ENCODE results near the gene BCKDK.
"Not testable (repeated sequence)": the region's sequence is repeated elsewhere in the genome, so short reads cannot be mapped to it uniquely, and the experiment has no call there.

The BCKDK gene

DNA sequence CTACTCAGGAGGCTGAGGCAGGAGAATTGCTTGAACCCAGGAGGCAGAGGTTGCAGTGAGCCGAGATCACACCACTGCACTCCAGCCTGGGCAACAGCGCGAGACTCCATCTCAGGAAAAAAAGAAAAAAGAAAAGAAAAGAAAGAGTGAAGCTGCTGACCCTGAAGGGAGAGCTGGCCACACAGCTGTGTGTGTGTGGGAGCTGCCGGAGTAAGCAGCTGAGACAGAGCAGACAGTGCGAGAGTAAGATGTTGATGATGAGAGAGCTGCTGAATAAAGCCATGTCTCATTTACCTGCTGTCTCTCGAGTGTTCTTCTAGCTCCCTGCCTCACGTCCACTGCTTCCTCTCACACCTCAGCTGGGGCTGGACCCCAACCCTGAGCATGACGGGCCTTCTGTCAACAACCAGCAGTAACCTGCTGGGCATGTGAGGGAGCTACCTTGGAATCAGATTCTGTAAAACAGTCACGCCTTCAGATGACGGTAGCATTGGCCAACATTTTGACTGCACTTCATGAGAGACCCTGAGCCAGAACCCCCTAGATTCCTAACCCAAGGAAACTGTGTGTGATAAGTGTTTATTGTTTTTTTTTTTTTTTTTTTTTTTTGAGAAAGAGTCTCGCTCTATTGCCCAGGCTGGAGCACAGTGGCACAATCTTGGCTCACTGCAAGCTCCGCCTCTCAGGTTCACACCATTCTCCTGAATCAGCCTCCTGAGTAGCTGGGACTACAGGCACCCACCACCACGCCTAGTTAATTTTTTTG, 7.1 kb upstream of the BCKDK start:
- not testable (repeated sequence) for DNase-seq

DNA sequence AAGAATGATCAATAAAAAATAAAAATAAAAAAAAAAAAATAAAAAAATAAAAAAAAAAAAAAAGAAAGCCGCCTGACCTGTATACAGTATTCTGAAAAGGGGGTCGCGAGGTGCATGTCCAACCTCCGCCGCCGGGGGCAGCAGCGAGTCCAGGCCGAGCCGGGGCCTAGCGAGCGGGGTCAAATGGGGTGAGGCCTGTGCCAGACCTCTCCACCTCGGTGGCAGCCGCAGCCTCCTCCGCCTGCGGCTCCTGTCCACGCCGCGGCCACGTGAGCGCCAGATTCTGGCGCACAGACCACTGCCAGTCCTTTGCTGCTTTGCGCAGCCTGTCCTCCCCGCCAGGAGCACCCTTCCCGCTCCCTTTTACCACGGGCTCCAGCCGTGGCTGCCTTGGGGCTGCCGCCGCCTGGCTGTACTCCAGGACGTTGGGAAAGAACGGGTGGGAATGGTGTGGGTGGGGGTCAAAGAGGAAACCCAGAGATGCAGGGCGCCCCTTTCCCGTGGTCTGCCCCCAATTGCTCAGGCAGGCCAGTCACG, 2.4 kb upstream of the BCKDK start:
- peak; percentile 83 to 91 for DNase-seq

DNA sequence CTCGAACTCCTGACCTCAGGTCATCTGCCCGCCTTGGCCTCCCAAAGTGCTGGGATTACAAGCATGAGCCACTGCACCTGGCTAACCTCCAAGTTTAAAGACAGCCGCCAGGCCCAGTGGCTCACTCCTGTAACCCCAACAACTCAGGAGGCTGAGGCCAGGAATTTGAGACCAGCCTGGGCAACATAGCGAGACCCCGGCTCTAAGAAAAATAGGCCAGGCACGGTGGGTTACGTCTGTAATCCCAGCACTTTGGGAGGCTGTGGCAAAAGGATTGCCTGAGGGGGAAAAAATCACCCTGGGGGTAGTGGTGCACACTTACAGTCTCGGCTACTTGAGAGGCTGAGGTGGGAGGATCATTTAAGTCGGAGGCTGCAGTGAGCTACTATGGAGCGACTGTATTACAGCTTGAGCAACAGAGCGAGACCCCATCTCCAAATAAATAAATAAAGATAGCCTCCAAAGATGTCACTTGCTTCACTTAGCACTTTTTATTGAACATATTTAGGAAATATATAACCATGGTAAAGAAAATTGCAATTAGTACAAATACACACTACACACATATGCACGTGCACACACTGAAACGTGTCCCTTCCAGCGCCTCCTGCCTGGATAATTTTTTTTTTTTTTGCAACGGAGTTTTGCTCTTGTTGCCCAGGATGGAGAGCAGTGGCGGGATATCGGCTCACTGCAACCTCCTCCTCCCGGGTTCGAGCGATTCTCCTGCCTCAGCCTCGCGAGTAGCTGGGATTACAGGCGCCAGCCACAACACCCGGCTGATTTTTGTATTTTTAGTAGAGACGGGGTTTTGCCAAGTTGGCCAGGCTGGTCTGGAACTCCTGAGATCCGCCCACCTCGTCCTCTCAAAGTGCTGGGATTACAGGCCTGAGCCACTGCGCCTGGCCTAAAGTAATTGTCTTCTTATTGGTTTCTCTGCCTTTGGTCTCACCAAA, 1.4 kb upstream of the BCKDK start:
- no peak for DNase-seq

DNA sequence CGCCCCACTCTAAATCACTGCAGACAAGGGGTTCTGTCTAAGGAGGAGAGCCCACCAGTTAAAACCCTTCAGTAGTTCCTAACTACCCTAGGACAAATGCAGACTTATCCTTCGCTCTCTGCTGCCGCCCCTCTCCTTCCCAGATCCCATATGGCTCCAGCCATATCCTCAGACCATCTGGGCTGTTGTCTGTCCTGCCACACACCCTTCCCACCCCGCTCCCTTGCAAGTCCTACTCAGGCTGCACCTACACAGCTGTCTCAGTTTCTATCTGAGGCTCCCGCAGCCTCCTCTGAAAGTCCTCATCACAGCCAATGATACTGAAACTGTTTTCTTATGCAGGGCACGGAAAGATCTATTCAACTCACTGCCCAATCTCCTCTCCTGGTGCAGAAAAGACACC, 720 bp upstream of the BCKDK start:
- peak; percentile 26 to 36 for DNase-seq

DNA sequence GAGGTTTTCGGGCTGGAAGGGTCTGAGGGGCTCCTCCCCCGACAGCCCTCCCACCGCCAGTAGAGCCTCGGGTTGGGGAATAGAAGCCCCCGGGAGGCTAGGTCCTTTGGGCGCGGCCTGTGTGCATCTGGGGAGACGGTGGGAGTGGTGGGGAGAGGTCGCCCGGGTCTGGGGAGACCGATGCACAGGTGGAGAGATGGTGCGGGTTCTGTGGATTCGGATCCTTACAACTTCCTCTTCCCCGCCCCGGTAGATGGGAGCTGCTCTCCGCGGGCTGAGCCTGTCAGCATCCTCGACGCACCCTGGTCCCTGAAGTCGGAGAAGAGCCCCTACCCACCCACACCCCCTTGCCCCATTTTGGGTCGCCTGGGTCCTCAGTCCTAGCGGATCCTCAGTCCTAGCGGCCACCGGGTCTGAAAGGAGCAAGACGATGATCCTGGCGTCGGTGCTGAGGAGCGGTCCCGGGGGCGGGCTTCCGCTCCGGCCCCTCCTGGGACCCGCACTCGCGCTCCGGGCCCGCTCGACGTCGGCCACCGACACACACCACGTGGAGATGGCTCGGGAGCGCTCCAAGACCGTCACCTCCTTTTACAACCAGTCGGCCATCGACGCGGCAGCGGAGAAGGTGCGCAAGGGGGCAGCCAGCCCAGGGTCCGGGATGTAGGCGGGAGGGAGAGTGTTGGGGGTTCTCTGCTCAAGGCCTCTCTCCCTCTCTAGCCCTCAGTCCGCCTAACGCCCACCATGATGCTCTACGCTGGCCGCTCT, 790 bp downstream of the BCKDK start:
- no peak for DNase-seq

DNA sequence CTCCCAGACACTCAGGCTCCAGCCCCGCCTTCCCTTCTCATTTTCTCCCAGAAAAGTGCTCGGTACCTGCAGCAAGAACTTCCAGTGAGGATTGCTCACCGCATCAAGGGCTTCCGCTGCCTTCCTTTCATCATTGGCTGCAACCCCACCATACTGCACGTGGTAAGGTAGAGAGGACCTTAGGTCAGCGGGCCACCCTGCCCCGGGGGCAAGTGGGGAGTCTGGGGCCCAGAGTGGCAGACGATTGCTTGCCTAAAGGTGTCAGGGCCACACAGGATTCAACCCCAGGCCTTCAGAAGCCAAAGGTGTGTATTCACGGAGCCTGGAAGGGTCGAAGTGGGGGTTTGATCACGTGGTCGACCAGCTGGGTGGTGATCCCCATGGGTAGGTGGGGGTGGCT, 1.4 kb downstream of the BCKDK start:
- no peak for DNase-seq

DNA sequence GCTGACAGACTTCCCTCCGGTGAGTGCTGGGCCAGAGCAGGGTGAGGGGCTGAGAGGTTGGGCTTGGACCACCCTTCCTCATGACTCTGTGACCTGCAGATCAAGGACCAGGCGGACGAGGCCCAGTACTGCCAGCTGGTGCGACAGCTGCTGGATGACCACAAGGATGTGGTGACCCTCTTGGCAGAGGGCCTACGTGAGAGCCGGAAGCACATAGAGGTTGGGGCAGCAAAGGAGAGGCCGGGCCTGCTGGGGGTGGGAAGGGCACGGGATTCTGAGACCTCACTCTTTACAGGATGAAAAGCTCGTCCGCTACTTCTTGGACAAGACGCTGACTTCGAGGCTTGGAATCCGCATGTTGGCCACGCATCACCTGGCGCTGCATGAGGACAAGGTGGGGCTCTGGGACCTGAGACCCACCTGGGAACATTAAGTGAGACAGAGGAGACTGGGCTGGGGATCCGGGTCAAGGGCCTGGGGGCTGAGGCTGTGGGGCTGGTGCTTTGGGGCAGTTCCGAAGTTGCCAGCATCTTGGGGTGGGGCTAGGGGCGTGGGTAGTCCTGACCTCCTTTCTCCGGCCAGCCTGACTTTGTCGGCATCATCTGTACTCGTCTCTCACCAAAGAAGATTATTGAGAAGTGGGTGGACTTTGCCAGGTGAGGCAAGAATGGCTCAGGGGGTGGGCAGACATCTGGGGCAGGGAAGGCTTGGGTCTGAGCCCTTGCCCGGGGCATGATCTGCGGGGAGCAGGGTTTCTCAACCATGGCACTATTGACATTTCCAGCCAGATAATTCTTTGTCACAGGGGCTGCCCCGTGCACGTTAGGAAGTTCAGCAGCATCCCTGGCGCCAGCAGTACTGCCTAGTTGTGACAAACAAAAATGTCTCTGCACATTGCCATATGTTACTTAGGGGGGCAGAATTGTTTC, 2.2 kb downstream of the BCKDK start:
- DNase-seq, result no peak

DNA sequence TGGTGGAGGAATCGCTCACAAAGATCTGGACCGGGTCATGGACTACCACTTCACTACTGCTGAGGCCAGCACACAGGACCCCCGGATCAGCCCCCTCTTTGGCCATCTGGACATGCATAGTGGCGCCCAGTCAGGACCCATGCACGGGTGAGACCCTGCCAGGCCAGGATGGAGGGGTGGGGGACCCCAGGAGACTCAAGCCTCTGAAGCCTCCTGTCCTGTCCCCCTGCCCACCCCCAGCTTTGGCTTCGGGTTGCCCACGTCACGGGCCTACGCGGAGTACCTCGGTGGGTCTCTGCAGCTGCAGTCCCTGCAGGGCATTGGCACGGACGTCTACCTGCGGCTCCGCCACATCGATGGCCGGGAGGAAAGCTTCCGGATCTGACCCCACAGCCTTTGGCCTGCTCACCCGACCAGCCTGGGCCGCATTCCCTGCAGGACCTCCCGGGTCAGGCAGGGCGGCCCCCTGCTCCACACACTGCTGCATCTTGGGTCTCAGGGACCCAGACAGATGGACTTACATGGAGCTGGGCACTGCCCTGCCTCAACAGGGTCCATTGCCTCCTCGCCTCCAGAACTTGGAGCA, 3.8 kb downstream of the BCKDK start:
- DNase-seq, result no peak

DNA sequence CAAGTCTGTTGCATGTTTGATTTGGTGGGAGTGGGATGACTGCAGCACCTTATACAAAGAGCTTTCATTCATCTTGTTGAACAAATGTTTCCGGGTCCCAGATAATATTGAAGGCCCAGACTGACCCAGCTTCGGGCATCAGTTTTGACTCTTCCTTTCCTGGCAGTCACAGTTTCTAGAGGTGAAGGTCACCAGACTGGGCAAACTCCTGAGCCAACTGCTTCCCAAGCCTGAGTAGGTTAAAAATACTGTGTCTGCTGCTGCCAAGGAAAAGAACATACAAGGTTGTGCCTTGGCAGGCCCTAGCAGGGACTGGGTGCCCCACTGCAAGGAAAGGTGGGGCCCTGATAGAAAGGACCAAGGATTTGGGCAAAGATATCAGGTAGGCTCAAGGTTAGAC, 4.5 kb downstream of the BCKDK start:
- no peak for DNase-seq

DNA sequence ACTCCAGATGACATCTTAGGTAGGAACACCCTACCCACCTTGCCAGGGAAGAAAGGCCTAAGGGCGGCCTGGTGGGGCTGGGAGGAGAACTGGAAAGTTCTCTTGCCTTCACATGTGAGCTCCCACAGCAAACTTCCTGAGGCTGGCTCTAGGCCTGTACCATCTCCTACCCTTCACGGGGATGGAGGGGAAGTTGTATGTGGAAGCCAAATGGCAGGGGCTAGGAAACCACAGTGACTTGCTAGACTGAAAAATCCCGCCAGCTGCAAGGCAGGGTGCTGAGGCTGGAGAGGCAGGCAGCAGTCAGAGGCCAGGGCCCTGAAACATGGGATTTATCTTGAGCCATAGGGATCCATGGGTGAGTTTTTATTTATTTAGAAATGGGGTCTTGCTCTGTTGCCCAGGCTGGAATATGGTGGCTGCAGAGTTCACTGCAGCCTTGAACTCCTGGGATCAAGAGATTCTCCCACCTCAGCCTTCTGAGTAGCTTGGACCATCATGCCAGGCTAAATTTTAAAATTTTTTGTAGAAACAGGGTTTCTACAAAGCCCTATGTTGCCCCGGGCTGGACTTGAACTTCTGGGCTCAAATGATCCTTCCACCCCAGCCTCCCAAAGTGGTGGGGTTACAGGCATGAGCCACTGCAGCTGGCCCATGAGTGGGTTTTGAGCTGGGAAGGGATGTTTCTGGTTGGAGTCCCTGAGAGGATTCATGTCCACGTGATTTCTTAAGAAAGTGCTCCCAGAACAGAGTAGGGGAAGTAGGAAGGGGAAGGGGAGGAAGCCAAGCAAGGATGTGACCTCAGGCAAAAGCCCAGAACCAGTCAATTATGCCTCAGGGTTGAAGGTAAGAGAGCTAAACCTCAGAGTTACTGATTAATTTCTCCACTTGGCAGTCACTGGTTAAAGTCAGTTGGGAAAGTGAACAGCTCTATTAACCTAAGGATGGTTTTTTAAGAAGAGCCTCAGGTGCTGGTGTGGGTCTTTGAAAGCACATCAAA, 5.2 kb downstream of the BCKDK start:
- DNase-seq, result no peak

DNA sequence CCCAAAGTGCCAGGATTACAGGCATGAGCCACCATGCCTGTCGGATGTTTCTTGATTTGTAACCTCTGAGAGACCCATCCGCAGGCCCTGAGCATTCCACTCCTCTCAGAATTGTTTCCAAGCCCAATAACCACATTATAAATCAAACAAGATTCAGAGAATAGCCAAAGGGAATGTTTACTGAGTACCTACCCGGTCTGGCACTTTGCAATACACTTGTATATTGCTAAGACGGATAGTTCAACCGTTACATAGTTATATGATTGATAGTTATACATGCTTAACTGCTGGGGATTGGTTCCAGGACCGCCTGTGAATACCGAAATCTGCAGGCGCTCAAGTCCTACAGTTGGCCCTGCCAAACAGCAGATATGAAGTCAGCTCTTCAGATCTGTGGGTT, 6.3 kb downstream of the BCKDK start:
- no peak for DNase-seq

DNA sequence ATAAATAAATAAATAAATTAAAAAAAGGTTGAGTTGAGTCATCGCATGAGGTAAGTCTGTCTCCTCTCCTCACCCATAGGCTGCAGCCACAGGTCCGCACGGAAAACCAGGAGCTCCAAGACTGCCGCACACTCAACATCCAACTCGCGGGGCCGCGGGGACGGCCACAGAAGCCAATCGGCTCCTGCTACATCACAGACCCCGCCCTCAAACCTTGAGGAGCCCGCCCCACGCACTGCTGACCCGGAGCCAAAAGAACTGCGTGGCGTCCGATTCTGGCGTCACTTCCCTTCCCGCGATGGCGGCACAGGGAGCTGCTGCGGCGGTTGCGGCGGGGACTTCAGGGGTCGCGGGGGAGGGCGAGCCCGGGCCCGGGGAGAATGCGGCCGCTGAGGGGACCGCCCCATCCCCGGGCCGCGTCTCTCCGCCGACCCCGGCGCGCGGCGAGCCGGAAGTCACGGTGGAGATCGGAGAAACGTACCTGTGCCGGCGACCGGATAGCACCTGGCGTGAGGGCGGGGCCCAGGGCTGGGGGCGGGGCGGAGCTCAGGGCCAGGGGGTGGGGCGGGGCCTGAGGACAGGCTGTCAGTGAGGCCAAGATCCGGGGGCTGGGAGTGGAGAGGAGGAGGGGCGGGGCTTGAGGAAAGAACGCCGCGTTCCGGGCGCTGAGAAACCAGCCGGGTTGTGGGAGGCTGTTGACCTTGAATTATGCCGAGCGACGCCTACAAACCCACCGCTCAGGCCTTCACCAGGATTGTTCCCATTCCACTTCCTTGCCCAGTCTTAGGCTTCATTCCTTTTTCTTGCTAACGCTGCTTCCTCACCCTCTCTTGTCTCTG, 9.4 kb downstream of the BCKDK start, which contains the start of gene KAT8:
TSS of gene KAT8 (plus strand) at position 281 of the 839 bp plus-strand sequence. CDS start at position 299, 18 bp downstream.
- DNase-seq, result peak; percentile 95 to 96

DNA sequence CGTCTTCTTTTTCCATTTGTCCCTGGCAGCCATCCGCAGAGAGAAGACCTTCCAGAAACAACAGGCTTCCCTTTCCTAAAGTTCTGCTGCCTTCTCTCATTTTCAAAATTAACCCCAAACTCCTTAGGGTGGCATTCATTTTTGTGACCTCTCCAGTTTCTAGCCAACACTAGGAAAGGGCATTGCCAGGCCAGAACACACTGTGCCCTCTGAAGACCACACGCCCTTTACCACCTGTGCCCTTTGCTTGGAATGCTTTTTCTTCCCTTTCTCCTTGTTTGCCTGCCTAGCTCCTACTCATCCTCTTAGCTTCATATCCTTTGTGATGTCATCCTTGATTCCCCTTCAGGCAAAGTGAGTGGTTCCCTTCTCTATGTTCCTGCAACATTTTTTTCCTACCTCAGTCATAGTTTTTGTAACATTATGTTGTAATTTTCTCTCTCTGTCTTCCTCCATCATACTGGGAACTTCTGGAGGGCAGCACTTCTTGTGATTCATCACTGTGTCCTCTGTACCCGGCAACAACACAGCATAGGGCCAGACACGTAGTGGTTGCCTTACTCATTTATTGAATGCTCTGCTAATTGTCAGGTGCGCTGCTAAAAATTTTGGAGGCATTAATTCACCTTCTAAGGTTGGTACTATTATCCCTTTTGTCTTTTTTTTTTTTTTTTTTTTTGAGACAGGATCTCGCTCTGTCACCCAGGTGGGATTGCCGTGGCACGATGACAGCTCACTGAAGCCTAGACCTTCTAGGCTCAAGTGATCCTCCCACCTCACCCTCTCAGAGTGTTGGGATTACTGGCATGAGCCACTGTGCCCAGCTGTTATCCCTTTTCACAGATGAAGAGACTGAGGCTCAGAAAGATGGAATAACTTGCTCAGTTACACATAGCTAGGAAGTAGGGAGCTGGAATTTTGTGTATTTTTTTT, 10.3 kb downstream of the BCKDK start:
- DNase-seq, result no peak

DNA sequence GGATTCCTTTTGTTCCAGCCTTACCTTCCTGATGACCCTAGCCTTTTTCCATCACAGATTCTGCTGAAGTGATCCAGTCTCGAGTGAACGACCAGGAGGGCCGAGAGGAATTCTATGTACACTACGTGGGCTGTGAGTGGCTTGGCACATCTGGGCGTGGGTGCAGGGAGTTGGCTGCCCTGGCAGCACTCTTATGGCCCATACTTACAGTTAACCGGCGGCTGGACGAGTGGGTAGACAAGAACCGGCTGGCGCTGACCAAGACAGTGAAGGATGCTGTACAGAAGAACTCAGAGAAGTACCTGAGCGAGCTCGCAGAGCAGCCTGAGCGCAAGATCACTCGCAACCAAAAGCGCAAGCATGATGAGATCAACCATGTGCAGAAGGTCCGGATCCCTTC, 11.9 kb downstream of the BCKDK start:
- DNase-seq, result no peak

DNA sequence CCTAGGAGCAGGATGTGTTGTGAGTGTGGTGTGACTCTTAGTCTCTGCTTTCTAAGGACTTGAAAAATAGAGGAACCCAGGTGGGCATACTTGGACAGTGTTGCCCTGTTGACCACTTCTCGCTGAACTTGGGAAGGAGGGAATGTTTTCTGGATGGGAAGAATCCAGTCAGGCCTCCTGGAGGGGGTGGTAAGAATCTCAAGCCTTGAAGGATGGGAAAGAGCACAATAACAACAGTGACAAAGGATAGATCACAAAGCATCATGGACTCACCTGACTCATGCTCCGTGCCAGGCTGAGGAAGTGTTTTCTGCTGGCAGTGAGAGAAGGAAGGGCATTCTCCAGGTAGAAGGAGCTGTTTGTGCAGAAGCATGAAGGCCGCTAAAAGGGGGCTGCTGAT, 17.7 kb downstream of the BCKDK start:
- no peak for DNase-seq

DNA sequence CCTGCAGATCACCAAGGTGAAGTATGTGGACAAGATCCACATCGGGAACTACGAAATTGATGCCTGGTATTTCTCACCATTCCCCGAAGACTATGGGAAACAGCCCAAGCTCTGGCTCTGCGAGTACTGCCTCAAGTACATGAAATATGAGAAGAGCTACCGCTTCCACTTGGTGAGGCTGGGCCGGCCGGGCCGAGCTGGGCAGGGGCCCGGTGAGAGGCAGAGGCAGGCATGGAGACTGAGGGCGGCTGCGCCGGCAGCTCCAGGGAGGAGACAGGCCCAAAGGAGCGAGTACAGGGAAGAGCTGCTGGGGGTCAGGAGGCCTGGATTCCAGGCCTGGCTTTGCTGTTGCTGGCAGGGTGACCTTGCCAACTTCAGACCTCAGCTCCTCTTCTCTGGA, 19.0 kb downstream of the BCKDK start:
- no peak for DNase-seq

DNA sequence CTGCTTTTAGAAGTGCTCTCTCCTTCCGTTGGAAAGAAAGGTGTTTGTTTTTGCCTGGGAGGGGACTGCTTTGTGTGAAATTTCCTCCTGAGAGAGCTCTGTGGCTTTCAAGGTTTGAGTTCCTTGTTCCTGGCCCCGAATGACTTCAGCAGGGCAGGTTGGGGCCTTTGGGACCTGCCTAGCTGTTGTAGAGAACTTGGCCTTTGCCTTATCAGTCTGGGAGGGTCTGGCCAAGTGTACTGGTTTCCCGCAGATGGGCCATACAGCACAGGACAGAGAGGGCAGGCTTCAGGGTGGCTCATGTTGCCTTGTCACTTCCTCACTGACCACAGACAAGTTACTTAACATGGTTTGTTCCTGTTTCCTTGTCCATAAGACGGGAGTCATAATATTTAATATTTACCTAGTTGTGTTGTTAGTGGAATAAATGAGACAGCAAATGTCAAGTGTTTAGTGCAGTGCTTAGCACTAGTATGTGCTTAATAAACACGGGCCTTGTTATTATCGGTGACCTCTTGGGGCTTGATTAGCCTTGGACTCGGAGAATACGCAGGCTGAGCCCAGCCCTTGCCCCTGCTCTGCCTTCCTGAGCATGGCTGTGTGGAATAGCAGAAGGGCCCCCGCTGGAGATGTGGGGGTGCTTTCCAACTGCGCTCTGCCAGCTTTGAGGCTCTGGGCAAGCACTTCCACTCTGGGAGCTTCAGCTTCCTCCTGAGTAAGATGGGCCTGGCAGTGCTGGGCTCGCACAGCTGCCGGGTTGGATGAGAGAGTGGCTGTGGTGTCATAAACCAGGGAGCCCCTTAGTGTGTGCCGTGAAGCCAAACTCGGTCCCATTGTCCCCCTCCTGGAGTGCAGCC, 20.8 kb downstream of the BCKDK start:
- DNase-seq, result no peak
